Effector memory CD8-positive, alpha-beta T cell (primary cell): ENCODE data around the gene LRTM2.

ENCODE experiments used
- ATAC-seq: fragments of 150-1000 bp; cut with Tn5 transposase; replicated peaks from 2 replicates; pipeline ENCODE4 v1.10.0; 2021; ENCODE audit warnings: mild to moderate bottlenecking, moderate library complexity
- DNase-seq, 3 experiments: peaks; one replicate each; pipeline ENCODE4 v3.0.0; 2021
- H3K27ac Mint-ChIP-seq, 2 donors: one replicate each; pipeline ENCODE4 v1.8.0; 2022; ENCODE audit warnings: mild to moderate bottlenecking in 2 of 2, mixed read lengths in 2 of 2, moderate library complexity in 2 of 2
- H3K27me3 Mint-ChIP-seq, 2 donors: one replicate each; pipeline ENCODE4 v1.8.0; 2022; ENCODE audit warnings: mixed read lengths in 2 of 2
- H3K36me3 Mint-ChIP-seq: one replicate; pipeline ENCODE4 v1.8.0; 2022; ENCODE audit warnings: mild to moderate bottlenecking, moderate library complexity, mixed read lengths; ENCODE audit not compliant: insufficient read depth
- H3K4me1 Mint-ChIP-seq, 2 donors: one replicate each; pipeline ENCODE4 v1.8.0; 2022; ENCODE audit warnings: low read depth in 2 of 2, mixed read lengths in 2 of 2
- H3K4me3 Mint-ChIP-seq, 2 donors: one replicate each; pipeline ENCODE4 v1.8.0; 2022; ENCODE audit warnings: mild to moderate bottlenecking in 2 of 2, mixed read lengths in 2 of 2, moderate library complexity in 2 of 2
- H3K9me3 Mint-ChIP-seq, 2 donors: one replicate each; pipeline ENCODE4 v1.8.0; 2022; ENCODE audit warnings: mixed read lengths in 2 of 2

Gene LRTM2

DNA sequence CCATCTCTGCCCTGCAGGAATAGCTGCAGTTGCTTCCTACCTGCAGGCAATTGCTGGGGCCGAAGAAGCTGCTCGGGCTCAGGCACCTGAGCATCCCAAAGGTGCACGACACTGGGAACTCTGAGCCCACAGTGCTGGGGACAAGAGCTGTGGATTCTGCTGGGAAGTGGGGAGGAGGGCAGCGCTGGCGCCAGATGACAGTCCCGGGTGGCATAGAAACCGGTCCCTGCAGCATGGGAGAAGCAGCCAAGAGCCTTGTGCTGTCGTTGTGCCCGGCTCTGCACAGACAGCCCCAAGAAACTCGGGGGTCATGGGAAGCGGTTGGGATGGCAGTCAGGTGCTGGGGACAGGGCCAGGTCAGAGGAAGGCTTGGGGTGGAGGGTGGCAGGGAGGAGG is 529 bp downstream of the LRTM2 start:
- Mint-ChIP-seq H3K4me3 (no peak overlapping the region), H3K27ac (peak overlapping the region in 1 of 2 donors; percentile 44), H3K27me3 (peaks cover 59 to 74% of the 10 kb centered on the region in 2 donors), H3K4me1 (peaks cover 3 to 12% of the 10 kb centered on the region in 2 donors), H3K9me3 (no peaks in the 10 kb centered on the region), H3K36me3 (no peaks in the 10 kb centered on the region)
- DNase-seq: no peak
- no peak for ATAC-seq

DNA sequence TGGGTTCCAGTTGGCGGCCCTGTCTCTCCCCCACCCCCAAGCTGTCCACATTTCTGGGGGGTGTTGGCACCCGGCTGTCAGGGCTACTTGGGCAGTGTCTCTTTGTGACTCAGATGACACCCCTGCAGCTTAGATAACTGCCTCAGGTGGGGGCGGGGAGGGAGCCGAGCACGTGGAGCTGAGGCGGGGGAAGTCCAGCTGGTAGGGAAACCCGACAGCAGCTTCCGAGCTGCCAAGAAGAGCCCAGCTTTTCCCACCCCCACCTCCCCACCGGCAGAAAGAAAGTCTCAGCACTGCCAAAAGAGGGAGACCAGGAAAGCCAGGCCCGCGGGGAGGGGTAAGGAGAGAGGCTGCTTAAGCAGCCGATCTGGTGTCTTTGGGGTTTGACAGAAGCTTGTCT is 1.4 kb downstream of the LRTM2 start:
- no peak for DNase-seq
- Mint-ChIP-seq H3K27me3 (peaks cover 53 to 65% of the 10 kb centered on the region in 2 donors), H3K9me3 (no peaks in the 10 kb centered on the region), H3K27ac (no peak overlapping the region), H3K4me1 (peaks cover 3 to 10% of the 10 kb centered on the region in 2 donors), H3K4me3 (no peak overlapping the region), H3K36me3 (no peaks in the 10 kb centered on the region)
- no peak for ATAC-seq

DNA sequence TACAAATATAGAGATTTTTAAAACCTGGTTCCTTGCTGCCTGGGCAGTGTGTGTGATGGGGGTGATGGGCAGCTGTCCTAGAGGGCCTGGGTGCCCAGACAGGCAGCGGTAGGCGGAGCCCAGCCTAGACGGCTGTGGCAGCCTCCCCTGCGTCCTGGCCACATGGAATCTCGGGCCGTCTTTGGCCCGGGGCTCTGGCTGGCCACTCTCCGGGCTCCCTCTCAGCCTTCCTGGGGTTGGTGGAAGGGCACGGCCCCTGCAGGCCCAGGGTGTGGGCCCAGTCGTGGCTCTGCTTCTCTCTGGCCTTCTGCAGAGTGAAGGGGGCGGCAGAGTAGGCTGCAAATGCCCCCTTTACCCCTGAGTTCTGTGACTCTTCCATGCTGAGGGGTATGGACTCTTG is 2.3 kb downstream of the LRTM2 start:
- no peak overlapping the region for H3K4me3 Mint-ChIP-seq
- ATAC-seq (no peak), DNase-seq (no peak)
- H3K27ac Mint-ChIP-seq: no peak overlapping the region
- peaks cover 3 to 11% of the 10 kb centered on the region in 2 donors for H3K4me1 Mint-ChIP-seq
- peaks cover 53 to 74% of the 10 kb centered on the region in 2 donors for H3K27me3 Mint-ChIP-seq
- H3K9me3 Mint-ChIP-seq: no peaks in the 10 kb centered on the region
- H3K36me3 Mint-ChIP-seq: no peaks in the 10 kb centered on the region

DNA sequence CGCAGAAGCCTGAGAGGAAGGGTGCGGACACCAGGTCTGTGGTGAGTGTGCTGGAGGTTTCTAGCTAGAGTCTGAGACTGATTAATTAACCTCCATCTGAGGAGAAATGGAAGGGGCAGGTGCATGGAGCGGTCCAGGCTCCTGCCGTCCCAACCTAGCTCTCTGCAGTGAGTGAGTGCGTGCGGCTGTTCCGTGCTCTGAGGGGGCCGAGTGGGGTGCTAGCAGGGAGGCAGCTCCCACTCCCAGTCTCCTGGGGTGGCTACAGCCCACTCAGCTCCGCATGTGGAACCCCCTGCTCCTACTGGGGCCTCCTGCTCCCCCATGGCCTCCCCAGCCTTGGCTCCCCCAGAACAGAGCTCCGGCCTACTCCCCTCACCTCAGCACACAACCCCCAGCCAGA is 2.9 kb downstream of the LRTM2 start:
- Mint-ChIP-seq H3K9me3 (no peaks in the 10 kb centered on the region), H3K4me1 (peaks cover 3 to 11% of the 10 kb centered on the region in 2 donors), H3K27ac (no peak overlapping the region), H3K27me3 (peaks cover 53 to 75% of the 10 kb centered on the region in 2 donors), H3K36me3 (no peaks in the 10 kb centered on the region), H3K4me3 (no peak overlapping the region)
- ATAC-seq (no peak), DNase-seq (no peak)

DNA sequence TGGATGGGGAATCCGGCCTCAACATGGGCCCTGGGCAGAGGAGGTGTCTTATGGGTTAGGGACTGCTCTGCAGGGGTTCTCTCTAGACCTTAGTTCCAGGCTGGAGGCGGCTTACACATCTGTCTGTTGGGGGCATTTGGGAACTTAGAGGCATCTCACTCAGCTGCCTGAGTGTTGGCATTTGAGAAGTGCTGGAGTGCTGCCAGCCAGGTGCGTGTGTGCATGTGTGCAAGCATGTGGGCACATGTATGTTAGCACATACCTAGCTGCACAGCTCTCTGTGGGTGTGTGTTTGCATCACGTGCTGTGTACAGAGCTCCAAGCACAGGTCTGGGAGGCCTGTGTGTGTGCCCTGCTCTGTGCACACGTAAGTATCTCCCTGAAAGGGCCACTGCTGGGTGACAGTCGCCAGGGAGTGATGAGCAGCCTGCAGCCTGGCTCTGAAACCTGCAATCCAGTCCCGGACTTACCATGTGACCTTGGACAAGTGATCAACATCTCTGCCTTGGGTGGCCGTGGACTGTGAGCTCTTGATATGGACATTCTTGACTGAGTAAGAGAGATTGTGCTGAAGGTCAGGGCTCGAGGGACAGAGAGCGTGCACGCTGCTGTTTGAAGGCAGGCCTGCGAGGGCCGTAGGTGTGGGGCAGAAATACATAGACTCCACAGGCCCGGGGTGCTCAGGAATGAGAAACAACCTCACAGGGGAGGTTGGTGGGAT is 5.2 kb downstream of the LRTM2 start:
- ATAC-seq: no peak
- peaks cover under 1 to 5% of the 10 kb centered on the region in 2 donors for H3K4me1 Mint-ChIP-seq
- H3K9me3 Mint-ChIP-seq: no peaks in the 10 kb centered on the region
- DNase-seq: no peak
- H3K27ac Mint-ChIP-seq: no peak overlapping the region
- H3K36me3 Mint-ChIP-seq: no peaks in the 10 kb centered on the region
- peaks cover 44 to 68% of the 10 kb centered on the region in 2 donors for H3K27me3 Mint-ChIP-seq
- no peak overlapping the region for H3K4me3 Mint-ChIP-seq

DNA sequence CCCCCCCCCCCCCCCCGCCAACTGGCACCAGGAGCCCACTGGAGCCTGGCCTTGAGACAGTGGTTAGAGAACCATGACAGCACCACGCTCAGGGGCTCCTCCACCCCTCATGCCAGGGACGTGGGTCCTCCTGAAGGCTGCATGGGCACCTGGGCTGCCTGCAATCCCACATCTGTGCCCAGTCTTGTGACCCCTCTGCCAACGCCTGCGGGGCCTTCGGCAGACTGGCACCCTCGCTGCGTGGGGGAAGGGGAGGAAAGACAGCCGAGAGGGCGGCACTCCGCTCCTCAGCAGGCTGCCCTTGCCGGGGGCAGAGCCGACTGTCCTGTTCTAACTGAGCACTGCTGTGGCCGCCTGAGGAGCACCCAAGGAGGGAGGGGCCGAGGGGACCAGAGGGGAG is 6.0 kb downstream of the LRTM2 start:
- Mint-ChIP-seq H3K4me3 (no peak overlapping the region), H3K36me3 (no peaks in the 10 kb centered on the region), H3K27me3 (peaks cover 41 to 68% of the 10 kb centered on the region in 2 donors), H3K27ac (no peak overlapping the region), H3K4me1 (peaks cover 0 to 14% of the 10 kb centered on the region in 2 donors), H3K9me3 (no peaks in the 10 kb centered on the region)
- ATAC-seq (no peak), DNase-seq (no peak)

DNA sequence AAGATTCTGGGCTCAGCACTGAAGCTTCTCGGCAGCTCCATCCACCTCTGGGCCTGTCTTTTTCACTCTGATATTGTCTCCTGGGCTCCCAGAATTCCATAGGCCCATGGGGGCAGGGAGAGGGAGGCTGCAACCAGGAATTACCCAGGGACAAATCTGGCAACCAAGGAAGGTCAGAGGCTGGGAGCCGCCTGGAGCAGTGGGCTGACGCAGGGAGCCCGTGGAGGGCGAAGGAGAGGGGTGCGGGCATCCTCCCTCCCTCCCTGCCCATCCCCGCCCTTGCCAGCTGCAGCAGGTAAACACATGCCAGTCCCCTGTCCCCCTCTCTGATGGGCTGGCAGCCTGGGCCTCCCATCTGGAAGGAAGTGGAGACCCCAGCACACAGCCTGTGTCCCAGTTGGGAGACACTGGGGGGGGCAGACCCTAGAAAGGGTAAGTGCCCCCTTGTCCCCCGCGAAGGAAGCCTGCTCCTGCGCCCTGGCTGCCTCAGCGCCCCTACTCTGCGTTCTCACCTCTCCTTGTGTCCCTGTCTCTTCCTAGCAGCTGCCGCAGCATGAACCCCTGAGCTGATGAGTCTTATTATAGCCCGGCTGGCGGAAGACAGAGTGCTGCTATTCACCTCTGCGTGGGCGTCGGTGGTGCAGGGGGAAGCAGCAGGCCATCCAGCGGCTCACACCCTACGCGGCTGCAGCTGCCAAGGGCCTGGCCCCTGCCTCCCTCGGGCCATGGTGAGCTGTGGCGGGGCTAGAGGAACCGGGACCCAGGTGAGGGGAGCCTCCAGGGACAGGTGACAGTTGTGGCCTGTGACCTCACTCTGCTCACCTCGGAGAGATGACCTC is 6.7 kb downstream of the LRTM2 start:
- peaks cover 38 to 68% of the 10 kb centered on the region in 2 donors for H3K27me3 Mint-ChIP-seq
- no peak for ATAC-seq
- no peak overlapping the region for H3K27ac Mint-ChIP-seq
- H3K36me3 Mint-ChIP-seq: no peaks in the 10 kb centered on the region
- H3K9me3 Mint-ChIP-seq: no peaks in the 10 kb centered on the region
- peaks cover 0 to 13% of the 10 kb centered on the region in 2 donors for H3K4me1 Mint-ChIP-seq
- no peak for DNase-seq
- no peak overlapping the region for H3K4me3 Mint-ChIP-seq

DNA sequence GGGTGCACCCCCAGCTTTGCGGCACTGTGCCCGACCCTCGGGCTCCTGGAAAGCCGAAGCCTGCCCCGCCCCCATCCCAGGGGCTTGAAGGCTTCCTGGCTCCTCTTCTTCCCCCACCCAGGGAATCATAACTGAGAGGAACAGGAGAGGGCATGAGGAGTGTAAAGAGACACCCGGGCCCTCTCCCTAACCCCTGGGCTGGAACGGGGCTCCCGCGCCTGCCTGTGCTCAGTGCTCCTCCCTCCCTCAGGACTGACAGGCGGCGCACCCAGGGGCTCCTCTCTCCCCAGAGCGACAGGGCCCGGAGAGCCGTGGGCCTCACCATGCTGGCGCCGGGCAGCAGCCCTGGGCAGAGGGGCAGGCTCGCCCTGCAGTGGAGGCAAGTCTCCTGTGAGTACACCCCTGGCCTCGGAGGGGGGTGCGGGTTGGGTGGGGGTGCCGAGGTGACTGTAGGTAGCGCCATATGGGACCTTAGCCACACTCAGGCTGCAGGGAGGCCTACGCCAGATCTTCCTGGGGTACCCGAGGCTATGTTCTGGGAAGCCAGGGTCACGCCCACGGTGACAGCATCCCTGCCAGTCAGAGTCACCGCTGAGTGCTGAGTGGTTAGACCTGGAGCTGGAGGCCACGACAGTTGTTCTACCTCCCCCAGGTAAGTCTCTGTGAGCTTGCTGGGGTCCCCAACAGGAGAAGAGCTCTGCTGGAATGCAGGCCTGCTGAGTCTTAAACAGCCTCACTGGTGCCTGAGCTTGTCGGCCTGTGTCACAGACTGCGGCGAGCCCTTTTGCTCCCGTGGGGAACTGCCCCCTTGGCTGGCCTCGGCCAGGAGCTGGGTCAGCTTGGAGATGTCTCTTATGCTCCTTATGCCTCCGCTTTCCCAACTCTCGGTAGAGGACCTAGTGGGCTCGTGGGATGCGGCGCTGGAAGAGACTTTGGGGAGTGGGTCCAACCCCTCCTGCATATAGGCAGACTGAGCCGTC is 7.8 kb downstream of the LRTM2 start:
- Mint-ChIP-seq H3K4me1 (peaks cover 0 to 10% of the 10 kb centered on the region in 2 donors), H3K36me3 (no peaks in the 10 kb centered on the region), H3K9me3 (no peaks in the 10 kb centered on the region), H3K27ac (no peak overlapping the region), H3K4me3 (no peak overlapping the region), H3K27me3 (peaks cover 36 to 66% of the 10 kb centered on the region in 2 donors)
- ATAC-seq (no peak), DNase-seq (no peak)

DNA sequence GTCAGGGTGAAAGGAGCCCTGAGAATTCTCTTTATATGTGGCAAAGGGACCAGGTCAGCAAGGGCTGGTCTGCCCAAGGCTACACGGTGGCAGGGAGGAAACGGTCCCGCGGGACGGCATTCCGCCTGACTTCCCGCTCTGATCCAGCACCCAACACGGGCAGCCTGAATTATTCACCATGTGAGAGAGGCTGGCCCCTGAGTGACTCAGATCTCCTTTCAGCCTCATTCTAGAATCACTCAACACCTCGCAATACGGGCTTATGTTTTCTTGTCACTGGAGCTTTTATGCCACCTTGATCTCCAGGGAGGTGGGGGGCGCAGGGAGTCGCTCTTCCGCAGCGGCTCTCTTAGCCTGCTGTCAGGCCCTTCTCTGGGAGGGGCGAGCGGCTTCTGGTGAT is 8.5 kb downstream of the LRTM2 start:
- DNase-seq (no peak), ATAC-seq (no peak)
- Mint-ChIP-seq H3K27ac (no peak overlapping the region), H3K4me3 (no peak overlapping the region), H3K27me3 (peaks cover 41 to 66% of the 10 kb centered on the region in 2 donors), H3K9me3 (no peaks in the 10 kb centered on the region), H3K36me3 (no peaks in the 10 kb centered on the region), H3K4me1 (peaks cover 0 to 10% of the 10 kb centered on the region in 2 donors)

DNA sequence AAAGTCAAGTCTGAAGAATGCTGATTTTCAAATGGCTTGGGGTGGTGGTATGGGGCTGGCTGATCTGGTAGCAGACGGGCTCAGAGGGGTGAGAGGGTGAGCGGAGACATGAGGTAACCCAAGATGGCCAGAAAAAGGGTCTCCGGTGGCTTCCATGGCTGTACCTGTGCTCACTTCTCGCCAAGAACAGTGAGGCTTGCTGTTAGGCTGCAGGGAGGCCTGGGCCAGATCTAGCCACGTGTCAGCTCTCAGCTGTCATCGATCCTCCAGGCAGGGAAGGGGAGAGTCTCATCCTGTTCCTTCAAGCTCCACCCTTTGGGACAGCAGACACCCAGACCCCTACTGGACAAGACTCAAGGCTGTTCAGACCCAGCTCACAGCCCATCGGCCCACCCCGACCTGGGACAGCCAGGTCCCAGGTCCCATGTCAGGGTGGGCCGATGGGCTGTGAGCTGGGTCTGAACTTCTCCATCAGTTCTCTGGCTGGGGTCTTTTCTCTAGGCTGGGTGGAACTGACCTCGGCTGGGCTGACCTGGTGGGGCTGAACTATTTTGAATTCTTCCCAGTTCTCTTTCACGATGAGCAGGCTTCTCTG is 9.0 kb downstream of the LRTM2 start:
- Mint-ChIP-seq H3K4me1 (peaks cover 0 to 10% of the 10 kb centered on the region in 2 donors), H3K36me3 (no peaks in the 10 kb centered on the region), H3K4me3 (no peak overlapping the region), H3K9me3 (no peaks in the 10 kb centered on the region), H3K27ac (no peak overlapping the region), H3K27me3 (peaks cover 47 to 70% of the 10 kb centered on the region in 2 donors)
- no peak for ATAC-seq
- no peak for DNase-seq

DNA sequence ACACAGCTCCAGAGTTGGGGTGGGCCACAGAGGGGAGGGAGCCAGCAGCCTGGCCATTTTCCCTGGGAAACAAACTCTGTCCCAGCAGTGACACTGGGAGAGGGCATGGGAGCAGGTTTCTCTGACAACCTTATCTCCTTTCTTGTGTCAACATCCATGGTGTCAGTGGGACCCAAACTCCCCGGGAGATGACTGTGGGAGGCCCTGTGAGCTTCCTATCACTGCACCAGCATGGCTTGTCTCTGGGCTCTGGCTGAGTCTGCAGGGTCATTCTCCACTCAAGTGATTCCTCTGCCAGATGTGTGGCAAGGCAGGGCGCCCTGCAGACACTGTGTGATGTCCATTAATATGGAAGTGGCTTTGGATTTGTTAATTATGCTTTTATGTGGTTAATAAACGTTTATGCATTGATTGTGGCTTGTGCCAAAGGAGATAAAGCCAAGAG is 10.1 kb downstream of the LRTM2 start:
- H3K4me3 Mint-ChIP-seq: no peak overlapping the region
- H3K9me3 Mint-ChIP-seq: no peaks in the 10 kb centered on the region
- H3K4me1 Mint-ChIP-seq: peaks cover 0 to 10% of the 10 kb centered on the region in 2 donors
- H3K27ac Mint-ChIP-seq: no peak overlapping the region
- H3K27me3 Mint-ChIP-seq: peaks cover 47 to 72% of the 10 kb centered on the region in 2 donors
- H3K36me3 Mint-ChIP-seq: no peaks in the 10 kb centered on the region
- DNase-seq (no peak), ATAC-seq (no peak)

DNA sequence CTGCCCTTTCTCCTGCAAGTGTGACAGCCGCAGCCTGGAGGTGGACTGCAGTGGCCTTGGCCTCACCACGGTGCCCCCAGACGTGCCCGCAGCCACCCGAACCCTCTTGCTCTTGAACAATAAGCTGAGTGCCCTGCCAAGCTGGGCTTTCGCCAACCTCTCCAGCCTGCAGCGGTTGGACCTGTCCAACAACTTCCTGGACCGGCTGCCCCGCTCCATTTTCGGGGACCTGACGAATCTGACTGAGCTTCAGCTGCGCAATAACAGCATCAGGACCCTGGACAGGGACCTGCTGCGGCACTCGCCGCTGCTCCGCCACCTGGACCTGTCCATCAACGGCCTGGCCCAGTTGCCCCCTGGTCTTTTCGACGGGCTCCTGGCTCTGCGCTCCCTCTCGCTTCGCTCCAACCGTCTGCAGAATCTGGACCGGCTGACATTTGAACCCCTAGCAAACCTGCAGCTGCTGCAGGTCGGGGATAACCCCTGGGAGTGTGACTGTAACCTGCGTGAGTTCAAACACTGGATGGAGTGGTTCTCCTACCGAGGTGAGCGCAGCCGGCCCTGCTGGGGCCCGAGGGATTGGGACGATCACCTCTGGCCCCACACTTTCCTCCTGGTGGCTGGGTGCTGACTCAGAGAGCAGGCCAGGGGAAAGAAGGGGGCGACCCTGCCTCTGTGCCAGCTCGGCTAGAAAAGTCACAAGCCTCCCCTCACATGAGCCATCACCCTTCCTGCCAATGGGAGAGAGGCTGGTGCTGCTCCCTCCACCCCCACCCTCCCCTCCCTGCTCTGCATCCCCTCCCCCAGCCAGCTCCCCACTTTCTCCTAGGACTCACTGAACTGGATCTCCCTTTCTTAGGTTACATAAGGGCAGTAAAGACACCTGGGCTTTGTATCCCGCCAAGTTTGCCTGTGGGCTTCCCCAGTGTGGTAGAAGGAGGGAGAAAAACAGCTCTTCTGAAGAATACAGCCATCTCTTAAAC is 10.9 kb downstream of the LRTM2 start:
- peak; percentile 35 for ATAC-seq
- peaks cover 0 to 10% of the 10 kb centered on the region in 2 donors for H3K4me1 Mint-ChIP-seq
- H3K27me3 Mint-ChIP-seq: peaks cover 50 to 73% of the 10 kb centered on the region in 2 donors
- H3K9me3 Mint-ChIP-seq: no peaks in the 10 kb centered on the region
- H3K4me3 Mint-ChIP-seq: no peak overlapping the region
- H3K36me3 Mint-ChIP-seq: no peaks in the 10 kb centered on the region
- H3K27ac Mint-ChIP-seq: no peak overlapping the region
- DNase-seq: peak in 2 of 3 experiments; percentile 9 to 20
